Activated CD8-positive, alpha-beta memory T cell treated with anti-CD3 and anti-CD28 coated beads, Interleukin-2, amount 10 ng/mL, durations not matched to agents 7 days and 5 days (primary cell): ENCODE results near the gene EXOSC2. TPM values are rescaled to one million over a fixed set of nuclear protein-coding genes. Genes with fewer than 3 reads are reported as not detected.
"Not testable (repeated sequence)": the region's sequence is repeated elsewhere in the genome, so short reads cannot be mapped to it uniquely, and the experiment has no call there.

ENCODE experiments used
- ATAC-seq: fragments of 150-1000 bp; cut with Tn5 transposase; one replicate; pipeline ENCODE4 v1.10.0; 2021; ENCODE audit warnings: moderate library complexity
- CTCF ChIA-PET: fragments of 350-600 bp; sonication (Branson Sonifier 250); formaldehyde crosslinking; loops from one replicate; lab custom pipeline; 2021; ENCODE audit warnings: antibody characterized with exemption; lab: Charles Lee
- DNase-seq: peaks from one replicate; pipeline ENCODE4 v3.0.0-alpha.2; 2020
- H3K27ac Mint-ChIP-seq: one replicate; pipeline ENCODE4 v1.8.0; 2021; ENCODE audit warnings: mild to moderate bottlenecking, mixed read lengths
- H3K27me3 Mint-ChIP-seq: one replicate; pipeline ENCODE4 v1.8.0; 2021; ENCODE audit warnings: mixed read lengths
- H3K36me3 Mint-ChIP-seq: one replicate; pipeline ENCODE4 v1.8.0; 2021; ENCODE audit warnings: mild to moderate bottlenecking, mixed read lengths
- H3K4me1 Mint-ChIP-seq: one replicate; pipeline ENCODE4 v1.8.0; 2021; ENCODE audit warnings: mixed read lengths
- H3K4me3 Mint-ChIP-seq: one replicate; pipeline ENCODE4 v1.8.0; 2021; ENCODE audit warnings: mild to moderate bottlenecking, moderate library complexity, mixed read lengths
- H3K9me3 Mint-ChIP-seq: one replicate; pipeline ENCODE4 v1.8.0; 2022; ENCODE audit warnings: low read depth, mixed read lengths
- total RNA-seq, 2 experiments: library from RNA; stranded (reverse); gene quantifications; one replicate each; pipeline ENCODE4 v1.2.3, GENCODE V29; 2021

EXOSC2 gene
- total RNA-seq, 2 experiments from 2014 or later: 69.9 to 81.3 TPM

DNA sequence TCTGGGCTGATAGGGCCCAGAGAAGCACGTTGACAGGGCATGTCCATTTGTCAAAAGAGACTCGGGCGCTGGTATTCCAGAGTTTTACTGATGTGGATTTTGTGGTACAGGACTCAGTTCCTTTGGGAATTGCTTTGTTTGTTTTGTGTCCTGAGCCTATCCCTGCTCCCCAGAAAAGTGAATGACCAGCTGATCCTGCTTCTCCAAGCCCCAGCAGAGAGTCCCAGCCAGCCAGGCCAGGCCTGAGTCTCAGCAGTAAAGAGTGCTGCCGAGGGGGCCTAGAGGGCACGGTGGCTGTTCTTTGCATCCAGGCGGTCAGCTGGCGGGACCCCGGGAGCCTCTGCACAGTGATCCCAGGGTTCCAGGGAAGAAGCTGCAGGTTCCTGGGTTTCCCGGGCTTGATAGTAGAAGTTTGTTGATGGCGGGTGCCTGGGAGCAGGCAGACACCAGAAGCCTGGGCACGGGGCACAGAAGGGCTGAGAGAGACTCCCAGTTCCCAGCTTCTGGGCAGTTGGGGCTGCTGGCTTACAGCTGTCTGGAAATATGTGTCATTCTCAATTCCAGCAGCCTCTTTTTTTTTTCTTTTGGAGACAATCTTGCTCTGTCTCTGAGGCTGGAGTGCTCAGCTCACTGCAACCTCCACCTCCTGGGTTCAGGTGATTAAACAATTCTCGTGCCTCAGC, 20.5 kb upstream of the EXOSC2 start:
- Mint-ChIP-seq H3K4me3 (no peak overlapping the region), H3K27ac (no peak overlapping the region), H3K36me3 (no peaks in the 10 kb centered on the region), H3K27me3 (peaks cover 18% of the 10 kb centered on the region), H3K9me3 (no peaks in the 10 kb centered on the region), H3K4me1 (no peaks in the 10 kb centered on the region)
- DNase-seq (no peak), ATAC-seq (no peak)
- CTCF ChIA-PET: no interaction called here

DNA sequence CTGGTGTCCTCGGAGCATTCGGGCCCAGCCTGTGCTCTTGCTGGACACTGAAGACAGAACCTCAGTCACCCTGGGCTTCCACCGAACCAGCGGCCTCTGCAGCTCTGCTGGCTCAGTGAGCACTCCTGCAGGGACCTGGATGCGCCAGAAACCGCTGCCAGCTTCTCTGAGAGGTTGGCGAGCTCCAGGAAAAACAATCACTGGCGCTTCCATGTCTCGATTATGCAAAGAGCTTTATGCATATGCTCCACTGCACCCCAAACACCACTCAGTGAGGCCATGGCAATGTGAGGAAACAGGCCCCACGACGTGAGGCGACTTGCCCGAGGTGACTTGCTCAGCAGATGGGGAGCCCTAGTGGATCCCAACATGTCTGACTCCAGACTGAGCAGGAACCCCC, 18.2 kb upstream of the EXOSC2 start:
- H3K27ac Mint-ChIP-seq: no peak overlapping the region
- H3K4me3 Mint-ChIP-seq: no peak overlapping the region
- H3K36me3 Mint-ChIP-seq: no peaks in the 10 kb centered on the region
- no peaks in the 10 kb centered on the region for H3K4me1 Mint-ChIP-seq
- CTCF ChIA-PET: no interaction called here
- no peaks in the 10 kb centered on the region for H3K9me3 Mint-ChIP-seq
- DNase-seq (no peak), ATAC-seq (no peak)
- H3K27me3 Mint-ChIP-seq: peaks cover 25% of the 10 kb centered on the region

GRCh38 chr9:130677252-130677651, 16.3 kb upstream of the EXOSC2 start:
- Mint-ChIP-seq H3K9me3 (no peaks in the 10 kb centered on the region), H3K4me3 (no peak overlapping the region), H3K27me3 (peaks cover 24% of the 10 kb centered on the region), H3K36me3 (no peaks in the 10 kb centered on the region), H3K27ac (no peak overlapping the region), H3K4me1 (peaks cover 3% of the 10 kb centered on the region)
- ATAC-seq (no peak), DNase-seq (no peak)
- CTCF ChIA-PET: interaction anchor here (0.7 kb wide), 1 partner anchor 703 kb away, joined by 3 read pairs; no protein-coding TSS in a partner anchor

DNA sequence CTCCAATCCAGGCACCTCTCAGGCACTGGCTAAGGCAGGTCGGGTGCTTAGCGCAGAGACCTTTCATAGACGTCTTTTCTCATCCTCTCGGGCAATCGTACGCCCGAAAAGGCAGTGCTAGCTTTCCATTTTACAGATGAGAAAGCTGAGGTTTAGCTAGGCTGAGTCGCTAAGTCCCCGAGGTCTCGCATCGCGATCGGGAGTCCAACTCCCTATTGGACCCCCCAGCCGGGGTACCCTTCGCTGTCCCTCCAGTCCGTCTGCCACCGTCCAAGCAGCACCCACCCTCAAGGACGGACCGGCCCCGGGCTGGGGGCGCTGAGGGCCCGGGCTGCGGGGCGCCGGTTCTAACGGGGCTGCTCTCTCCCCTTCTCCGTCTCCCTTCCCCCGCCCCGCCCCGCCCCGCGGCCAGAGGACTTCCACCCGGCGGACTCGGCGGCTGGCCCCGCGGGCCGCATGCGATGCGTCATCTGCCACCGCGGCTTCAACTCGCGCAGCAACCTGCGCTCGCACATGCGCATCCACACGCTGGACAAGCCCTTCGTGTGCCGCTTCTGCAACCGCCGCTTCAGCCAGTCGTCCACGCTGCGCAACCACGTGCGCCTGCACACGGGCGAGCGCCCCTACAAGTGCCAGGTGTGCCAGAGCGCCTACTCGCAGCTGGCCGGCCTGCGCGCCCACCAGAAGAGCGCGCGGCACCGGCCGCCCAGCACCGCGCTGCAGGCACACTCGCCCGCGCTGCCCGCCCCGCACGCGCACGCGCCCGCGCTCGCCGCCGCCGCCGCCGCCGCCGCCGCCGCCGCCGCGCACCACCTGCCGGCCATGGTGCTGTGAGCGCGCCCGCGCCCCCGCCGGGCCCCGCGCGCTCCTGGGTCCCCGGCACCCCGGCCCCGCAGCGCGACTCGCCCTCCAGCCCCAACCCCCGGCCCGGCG, 12.5 kb upstream of the EXOSC2 start:
- peak; percentile 61 for ATAC-seq
- Mint-ChIP-seq H3K4me3 (peak overlapping the region; percentile 55), H3K36me3 (no peaks in the 10 kb centered on the region)

GRCh38 chr9:130681769-130682420, 11.7 kb upstream of the EXOSC2 start:
- Mint-ChIP-seq H3K27me3 (peaks cover 31% of the 10 kb centered on the region), H3K36me3 (no peaks in the 10 kb centered on the region), H3K4me3 (peak overlapping the region; percentile 69), H3K27ac (no peak overlapping the region), H3K4me1 (peaks cover 6% of the 10 kb centered on the region), H3K9me3 (peaks cover 2% of the 10 kb centered on the region)
- DNase-seq (peak; percentile 45), ATAC-seq (peak; percentile 48)
- CTCF ChIA-PET: interaction anchor here (0.6 to 8.4 kb wide), 24 partner anchors 9 to 574 kb away, joined by 3 to 135 read pairs (median 4); partner anchors contain the start of gene EXOSC2

More for the DNA sequence above, 12.5 kb upstream of the EXOSC2 start:
- Mint-ChIP-seq H3K9me3 (peaks cover 2% of the 10 kb centered on the region), H3K4me1 (peaks cover 6% of the 10 kb centered on the region), H3K27me3 (peaks cover 31% of the 10 kb centered on the region), H3K27ac (no peak overlapping the region)
- DNase-seq: peak; percentile 74
- CTCF ChIA-PET: interaction anchor here (1.1 to 8.4 kb wide), 4 partner anchors 31 to 219 kb away, joined by 3 to 135 read pairs (median 4); no protein-coding TSS in a partner anchor

- peak; percentile 68 for DNase-seq
- CTCF ChIA-PET: interaction anchor here (0.6 to 8.4 kb wide), 28 partner anchors 8 to 574 kb away, joined by 3 to 135 read pairs (median 4); partner anchors contain the start of gene EXOSC2
- Mint-ChIP-seq H3K27ac (no peak overlapping the region), H3K4me3 (peak overlapping the region; percentile 69), H3K27me3 (peaks cover 33% of the 10 kb centered on the region), H3K9me3 (peaks cover 2% of the 10 kb centered on the region), H3K4me1 (peaks cover 6% of the 10 kb centered on the region), H3K36me3 (no peaks in the 10 kb centered on the region)
- ATAC-seq: no peak
Measured at GRCh38 chr9:130682421-130683121, 11.0 kb upstream of the EXOSC2 start.

- H3K4me3 Mint-ChIP-seq: no peak overlapping the region
- H3K27ac Mint-ChIP-seq: no peak overlapping the region
- ATAC-seq (no peak), DNase-seq (no peak)
- peaks cover 12% of the 10 kb centered on the region for H3K4me1 Mint-ChIP-seq
- peaks cover 21% of the 10 kb centered on the region for H3K27me3 Mint-ChIP-seq
- no peaks in the 10 kb centered on the region for H3K36me3 Mint-ChIP-seq
- H3K9me3 Mint-ChIP-seq: peaks cover 2% of the 10 kb centered on the region
- CTCF ChIA-PET: interaction anchor here (1.0 to 8.4 kb wide), 6 partner anchors 8 to 232 kb away, joined by 3 to 135 read pairs (median 6); partner anchors contain the start of gene EXOSC2
Measured at GRCh38 chr9:130685104-130685503, 8.5 kb upstream of the EXOSC2 start.

DNA sequence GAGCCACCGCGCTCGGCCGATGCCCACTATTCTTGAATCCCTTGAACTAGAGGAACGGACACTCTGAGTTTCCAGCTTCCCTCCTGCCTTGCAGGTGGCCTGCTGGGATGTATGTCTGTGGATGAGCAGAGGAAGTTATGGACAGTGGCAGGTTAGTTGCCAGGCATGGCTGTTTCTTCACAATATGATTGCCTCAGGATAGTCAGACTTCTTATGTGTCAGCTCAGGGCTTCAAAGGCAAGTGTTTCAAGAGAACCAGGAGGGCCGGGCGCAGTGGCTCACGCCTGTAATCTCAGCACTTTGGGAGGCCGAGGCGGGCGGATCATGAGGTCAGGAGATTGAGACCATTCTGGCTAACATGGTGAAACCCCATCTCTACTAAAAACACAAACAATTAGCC, 7.6 kb upstream of the EXOSC2 start:
- not testable (repeated sequence) for H3K36me3 Mint-ChIP-seq, H3K4me3 Mint-ChIP-seq, H3K27ac Mint-ChIP-seq, ATAC-seq, H3K9me3 Mint-ChIP-seq, DNase-seq
- Mint-ChIP-seq H3K4me1 (peaks cover 17% of the 10 kb centered on the region), H3K27me3 (peaks cover 16% of the 10 kb centered on the region)
- CTCF ChIA-PET: interaction anchor here (0.6 to 8.4 kb wide), 5 partner anchors 8 to 818 kb away, joined by 3 to 135 read pairs (median 4); partner anchors contain the start of gene EXOSC2

- Mint-ChIP-seq H3K36me3 (no peaks in the 10 kb centered on the region), H3K9me3 (peaks cover 2% of the 10 kb centered on the region), H3K4me3 (no peak overlapping the region), H3K4me1 (peaks cover 12% of the 10 kb centered on the region), H3K27ac (no peak overlapping the region), H3K27me3 (peaks cover 13% of the 10 kb centered on the region)
- DNase-seq: no peak
- no peak for ATAC-seq
- CTCF ChIA-PET: no interaction called here
Measured at GRCh38 chr9:130687615-130688014, 6.0 kb upstream of the EXOSC2 start.

DNA sequence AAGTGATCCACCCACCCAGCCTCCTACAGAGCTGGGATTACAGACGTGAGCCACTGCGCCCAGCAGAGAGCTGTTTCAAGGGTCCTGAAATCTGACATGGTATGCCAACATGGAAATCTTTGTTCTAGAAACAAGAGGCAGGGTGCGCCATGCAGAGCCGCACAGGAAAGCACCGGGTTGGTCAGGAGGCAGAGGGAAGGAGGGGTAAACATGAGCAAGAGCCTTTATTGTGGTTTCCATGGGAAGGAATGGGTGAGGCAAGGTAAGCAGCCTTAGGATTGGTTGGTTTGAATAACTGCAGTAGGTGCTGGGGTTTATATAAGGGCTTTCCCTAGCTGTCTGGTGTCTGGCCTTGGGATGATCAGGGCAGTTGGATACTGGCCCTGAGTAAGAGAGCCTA, 5.5 kb upstream of the EXOSC2 start:
- no peak overlapping the region for H3K4me3 Mint-ChIP-seq
- H3K27me3 Mint-ChIP-seq: peaks cover 13% of the 10 kb centered on the region
- peaks cover 15% of the 10 kb centered on the region for H3K4me1 Mint-ChIP-seq
- H3K27ac Mint-ChIP-seq: no peak overlapping the region
- CTCF ChIA-PET: no interaction called here
- H3K36me3 Mint-ChIP-seq: no peaks in the 10 kb centered on the region
- H3K9me3 Mint-ChIP-seq: peaks cover 2% of the 10 kb centered on the region
- DNase-seq: no peak
- no peak for ATAC-seq

DNA sequence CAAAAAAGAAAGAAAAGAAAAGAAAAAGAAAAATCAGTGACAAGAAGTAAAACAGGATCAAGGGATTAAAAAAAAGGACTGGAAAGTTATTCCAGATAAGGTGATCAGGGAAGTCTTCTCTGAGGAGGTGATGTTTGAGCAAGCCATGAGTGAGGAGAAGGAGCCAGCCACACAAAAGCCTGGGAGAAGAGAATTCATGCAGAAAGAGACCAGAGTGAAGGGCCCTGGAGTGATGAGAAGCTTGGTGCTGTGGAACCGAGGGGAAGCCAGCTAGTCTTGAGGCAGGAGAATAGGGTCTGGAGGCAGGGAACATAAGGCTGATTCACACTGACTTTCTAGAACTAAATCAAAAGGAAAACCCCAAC, 4.0 kb upstream of the EXOSC2 start:
- peaks cover 22% of the 10 kb centered on the region for H3K4me1 Mint-ChIP-seq
- CTCF ChIA-PET: interaction anchor here (1.5 kb wide), 1 partner anchor 12 kb away, joined by 3 read pairs; no protein-coding TSS in a partner anchor
- peaks cover 2% of the 10 kb centered on the region for H3K9me3 Mint-ChIP-seq
- no peak overlapping the region for H3K27ac Mint-ChIP-seq
- H3K4me3 Mint-ChIP-seq: no peak overlapping the region
- ATAC-seq (no peak), DNase-seq (no peak)
- peaks cover 3% of the 10 kb centered on the region for H3K36me3 Mint-ChIP-seq
- H3K27me3 Mint-ChIP-seq: peaks cover 13% of the 10 kb centered on the region

DNA sequence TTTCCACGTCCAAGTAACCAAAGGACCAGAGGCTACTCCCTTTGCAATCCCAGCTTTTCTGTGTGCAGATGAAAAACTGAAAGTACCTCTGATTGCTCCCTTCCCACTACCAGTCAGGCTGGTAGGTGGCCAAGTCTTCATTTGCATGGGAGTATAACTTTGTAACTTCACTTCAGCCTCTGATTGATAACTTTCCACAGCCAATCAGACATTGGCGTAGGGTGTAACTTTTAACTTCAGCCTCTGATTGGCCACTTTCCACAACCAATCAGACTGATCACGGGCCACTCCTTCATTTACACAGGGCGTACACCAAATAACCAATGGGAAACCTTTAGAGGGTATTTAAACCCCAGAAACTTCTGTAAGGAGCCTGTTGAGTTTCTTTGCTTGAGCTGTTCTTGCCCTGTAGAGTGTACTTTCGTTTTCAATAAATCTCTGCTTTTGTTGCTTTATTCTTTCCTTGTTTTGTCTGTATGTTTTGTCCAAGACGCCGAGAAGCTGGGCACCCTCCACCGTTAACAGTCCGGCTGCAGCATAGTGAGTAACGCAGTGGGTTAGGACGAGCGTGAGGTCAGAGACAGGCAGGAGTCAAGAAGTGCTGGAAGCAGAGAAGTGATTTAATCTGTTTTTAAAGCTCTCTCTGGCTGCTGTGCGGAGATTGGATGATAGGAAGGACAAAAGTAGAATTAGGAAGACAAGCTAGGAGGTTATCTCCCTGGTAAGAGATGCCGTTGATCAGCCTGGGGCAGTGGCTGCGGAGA, 3.5 kb upstream of the EXOSC2 start:
- peaks cover 2% of the 10 kb centered on the region for H3K9me3 Mint-ChIP-seq
- peaks cover 7% of the 10 kb centered on the region for H3K36me3 Mint-ChIP-seq
- CTCF ChIA-PET: interaction anchor here (0.7 to 1.5 kb wide), 3 partner anchors 8 to 243 kb away, joined by 3 to 5 read pairs (median 5); no protein-coding TSS in a partner anchor
- peaks cover 26% of the 10 kb centered on the region for H3K4me1 Mint-ChIP-seq
- H3K4me3 Mint-ChIP-seq: no peak overlapping the region
- ATAC-seq (no peak), DNase-seq (no peak)
- peaks cover 9% of the 10 kb centered on the region for H3K27me3 Mint-ChIP-seq
- no peak overlapping the region for H3K27ac Mint-ChIP-seq
